K562 (cell line): ENCODE results near the gene C1RL. TPM values are rescaled to one million over a fixed set of nuclear protein-coding genes. Genes with fewer than 3 reads are reported as not detected.

Experiments
- ATAC-seq: fragments of 200-7000 bp; cut with Tn5 transposase; 3 replicates; pipeline ENCODE4 v1.9.1; 2020; ENCODE audit warnings: moderate library complexity
- BruUV-seq: library from RNA; stranded (reverse); fragments of 400-500 nt; replicated peaks from 2 replicates; lab custom pipeline; 2021; lab: Mats Ljungman, UMichigan
- CTCF ChIA-PET: fragments of 300-600 bp; formaldehyde crosslinking; extraction: SDS; loops from one replicate; lab custom pipeline; 2021; ENCODE audit warnings: low intra/inter-chr PET ratio; lab: Yijun Ruan, JAX
- POLR2A ChIA-PET: fragments of 300-600, 350-650 bp; sonication (Branson Sonifier 250); formaldehyde crosslinking; extraction: SDS; loops from one replicate; lab custom pipeline; 2021; ENCODE audit warnings: antibody characterized with exemption, inconsistent platforms; lab: Yijun Ruan, JAX
- DNase-seq, 4 experiments: peaks; one replicate each; pipeline versions ENCODE4 v3.0.0 to v3.0.0-alpha.2; 2011 to 2018; ENCODE audit warnings: low spot score in 3 of 4, mixed read lengths in 3 of 4; ENCODE audit errors: extremely low read depth in 1 of 4
- FAIRE-seq: peaks from 2 replicates; lab custom pipeline; 2011; peaks lifted over from hg19 to GRCh38; lab: Jason Lieb, UNC
- H2AFZ ChIP-seq: 2 replicates; pipeline ENCODE4 v1.6.0; 2011; ENCODE audit warnings: low read depth, low read length, control low read depth, inconsistent platforms
- H3K27ac ChIP-seq: fragments of 200-600 bp; 3 replicates; pipeline ENCODE4 v1.8.0; 2011; ENCODE audit warnings: low read depth, mild to moderate bottlenecking, control low read depth, inconsistent platforms, low read length, moderate library complexity, mixed read lengths; ENCODE audit errors: extremely low read depth
- H3K27me3 ChIP-seq, 2 experiments: fragments of 300-600 bp in 1 of 2; 2 replicates in 1 of 2; 3 replicates in 1 of 2; pipeline versions ENCODE4 v1.6.0 to v1.8.0; 2011; ENCODE audit warnings: inconsistent platforms in 2 of 2, low read length in 2 of 2, mild to moderate bottlenecking in 1 of 2, mixed read lengths in 1 of 2, moderate library complexity in 1 of 2; ENCODE audit not compliant: control insufficient read depth in 2 of 2, insufficient read depth in 2 of 2
- H3K36me3 ChIP-seq: fragments of 300-600 bp; 3 replicates; pipeline ENCODE4 v1.8.0; 2011; ENCODE audit warnings: mild to moderate bottlenecking, low read length, inconsistent platforms; ENCODE audit not compliant: control insufficient read depth, insufficient read depth
- H3K4me1 ChIP-seq, 2 experiments: fragments of 200-600 bp in 1 of 2; replicated peaks in 1 of 2; 2 replicates in 1 of 2; 3 replicates in 1 of 2; pipeline versions ENCODE4 v1.5.1 to v1.8.0; 2011; ENCODE audit warnings: inconsistent platforms in 2 of 2, low read length in 2 of 2, mild to moderate bottlenecking in 1 of 2, mixed read lengths in 1 of 2, moderate library complexity in 1 of 2; ENCODE audit not compliant: control insufficient read depth in 2 of 2, insufficient read depth in 2 of 2
- H3K4me2 ChIP-seq: 2 replicates; pipeline ENCODE4 v1.6.1; 2011; ENCODE audit warnings: low read length, control low read depth, inconsistent platforms, mixed read lengths; ENCODE audit not compliant: insufficient read depth
- H3K4me3 ChIP-seq: fragments of 200-600 bp; sonication (generic), shearing (Covaris generic); 2 replicates; pipeline ENCODE4 v1.5.1; 2016; ENCODE audit warnings: control low read depth, inconsistent platforms
- H3K79me2 ChIP-seq: fragments of 200-600 bp; 3 replicates; pipeline ENCODE4 v1.8.0; 2011; ENCODE audit warnings: low read length, inconsistent platforms; ENCODE audit not compliant: control insufficient read depth, insufficient read depth
- H3K9ac ChIP-seq, 2 experiments: 2 replicates each; pipeline versions ENCODE4 v1.6.0 to v1.6.1; 2011; ENCODE audit warnings: low read depth in 2 of 2, low read length in 2 of 2, control low read depth in 1 of 2, inconsistent platforms in 1 of 2, mild to moderate bottlenecking in 1 of 2, mixed read lengths in 1 of 2; ENCODE audit not compliant: insufficient read depth in 1 of 2
- H3K9me1 ChIP-seq: one replicate; pipeline ENCODE4 v1.6.0; 2011; ENCODE audit warnings: inconsistent platforms, mild to moderate bottlenecking, low read length, moderate library complexity; ENCODE audit not compliant: control insufficient read depth, insufficient read depth
- H3K9me3 ChIP-seq: replicated peaks from 2 replicates; pipeline ENCODE4 v1.5.1; 2011; ENCODE audit warnings: low read depth, low read length, inconsistent platforms; ENCODE audit not compliant: control insufficient read depth, insufficient read depth
- H4K20me1 ChIP-seq: replicated peaks from 2 replicates; pipeline ENCODE4 v1.6.1; 2011; ENCODE audit warnings: low read length, inconsistent platforms, mixed read lengths; ENCODE audit not compliant: control insufficient read depth, insufficient read depth
- ARID1B ChIP-seq: fragments of 450-650 bp; IDR thresholded peaks from 2 replicates; pipeline ENCODE4 v1.6.1; 2016; ENCODE audit warnings: antibody characterized with exemption, mild to moderate bottlenecking, inconsistent platforms
- ATF7 ChIP-seq: fragments of 450-650 bp; IDR thresholded peaks from 2 replicates; pipeline ENCODE4 v1.7.1; 2014; ENCODE audit warnings: mild to moderate bottlenecking, moderate library complexity
- LARP7 ChIP-seq: fragments of 450-650 bp; IDR thresholded peaks from 2 replicates; pipeline ENCODE4 v1.6.1; 2016
- MTA3 ChIP-seq: fragments of 450-650 bp; formaldehyde crosslinking; IDR thresholded peaks from 2 replicates; pipeline ENCODE4 v1.6.1; 2017; ENCODE audit warnings: mild to moderate bottlenecking, borderline replicate concordance
- SRSF9 ChIP-seq: fragments of 200-400 bp; formaldehyde crosslinking; IDR thresholded peaks from 2 replicates; pipeline ENCODE4 v1.6.1; 2017; ENCODE audit warnings: low read depth, low read length, borderline replicate concordance
- ZBTB34 ChIP-seq: fragments of 250-450 bp; sonication (Bioruptor Pico); IDR thresholded peaks from 2 replicates; pipeline ENCODE4 v1.8.0; 2021; ENCODE audit warnings: mild to moderate bottlenecking, moderate library complexity
- ZNF165 ChIP-seq: fragments of 250-450 bp; sonication (Bioruptor Pico); IDR thresholded peaks from 2 replicates; pipeline ENCODE4 v1.4.0; 2020; ENCODE audit warnings: borderline replicate concordance
- ZNF274 ChIP-seq: IDR thresholded peaks from 2 replicates; pipeline ENCODE4 v1.6.1; 2011; ENCODE audit warnings: low read depth, mild to moderate bottlenecking, low read length, moderate library complexity, borderline replicate concordance
- WGBS: fragments of 100-300 bp; shearing (Covaris generic); methylation state at CpG from one replicate; pipeline ENCODE4 v1.1.6; 2016; ENCODE audit warnings: low coverage, mixed read lengths; ENCODE audit not compliant: insufficient coverage; ENCODE audit errors: missing lambda C conversion rate; 5-methylcytosine and 5-hydroxymethylcytosine counted together
- in situ Hi-C: fragments of 300-500 bp; cut with MboI; formaldehyde crosslinking; loops from 4 replicates; pipeline ENCODE4 v1.15.0; 2018; ENCODE audit warnings: inconsistent platforms, mixed read lengths
- intact Hi-C: fragments of 100-400 bp; cut with micrococcal nuclease; formaldehyde crosslinking; loops from 2 replicates; pipeline ENCODE4 v1.14.2; 2022
- polyA plus RNA-seq, 8 experiments: library from polyadenylated mRNA; depleted of rRNA in 4 of 8; stranded (reverse) in 5 of 8; unstranded in 3 of 8; fragments of >200 nt; fragmentation: Nextera tagmentation in 2 of 8; fragmentation: Illumina TruSeq in 1 of 8; extraction: Ambion mirVana in 2 of 8; extraction: Trizol in 1 of 8; gene quantifications; 2 replicates each; pipeline versions ENCODE4 v1.2.1 to v1.2.3, GENCODE V29; 2011 to 2014; ENCODE audit warnings: inconsistent platforms in 1 of 8, missing spikeins in 1 of 8
- total RNA-seq, 7 experiments: library from RNA; depleted of rRNA in 6 of 7; stranded (reverse); fragments of >200 nt in 6 of 7; fragmentation: Illumina TruSeq in 2 of 7; extraction: Trizol in 2 of 7; gene quantifications; 2 replicates each; pipeline versions ENCODE4 v1.2.1 to v1.2.3, GENCODE V29; 2011 to 2021; ENCODE audit warnings: low replicate concordance in 1 of 7
- TF ChIP-seq, protein P1 (sequence below): fragments of 450-650 bp; IDR thresholded peaks from 2 replicates; pipeline ENCODE4 v1.6.1; 2016; ENCODE audit warnings: low read depth, mild to moderate bottlenecking, moderate library complexity

The C1RL gene
- total and polyA plus RNA-seq, 9 of the 15 experiments (the other 6 are each of a cell fraction or from before 2014, with no cell fraction given): 1.4 to 10.7 (median 8.0) TPM

GRCh38 chr12:7136071-7136470 lies 27.1 kb upstream of the C1RL start (continued):
- TF ChIP-seq ZNF165 (no peak), SRSF9 (no peak), ARID1B (no peak)
- TF ChIP-seq, protein P1, sequence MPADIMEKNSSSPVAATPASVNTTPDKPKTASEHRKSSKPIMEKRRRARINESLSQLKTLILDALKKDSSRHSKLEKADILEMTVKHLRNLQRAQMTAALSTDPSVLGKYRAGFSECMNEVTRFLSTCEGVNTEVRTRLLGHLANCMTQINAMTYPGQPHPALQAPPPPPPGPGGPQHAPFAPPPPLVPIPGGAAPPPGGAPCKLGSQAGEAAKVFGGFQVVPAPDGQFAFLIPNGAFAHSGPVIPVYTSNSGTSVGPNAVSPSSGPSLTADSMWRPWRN: no peak

GRCh38 chr12:7134396-7135166 lies 25.6 kb upstream of the C1RL start:
- 75% methylated on average over 11 of the region's 12 CpGs for WGBS
- Histone ChIP-seq H3K27ac (no peak overlapping the region), H4K20me1 (0 out of 2 replicates have a peak, but pooled peaks cover 2% of the 10 kb centered on the region), H3K9me3 (no peaks in the 10 kb centered on the region), H3K27me3 (no peaks in the 10 kb centered on the region), H3K79me2 (peaks cover 9% of the 10 kb centered on the region; the same call in 2 of the 3 replicates), H2AFZ (no peak overlapping the region), H3K4me3 (no peak overlapping the region), H3K4me2 (no peak overlapping the region), H3K4me1 (peaks cover 3 to 26% of the 10 kb centered on the region in 2 experiments; a peak in 3 of 5 replicates), H3K36me3 (peaks cover 38% of the 10 kb centered on the region; the same call in 2 of the 3 replicates), H3K9ac (no peak overlapping the region), H3K9me1 (no peaks in the 10 kb centered on the region)
- TF ChIP-seq LARP7 (no peak), ATF7 (no peak), ZNF274 (no peak), ZBTB34 (no peak), MTA3 (no peak)
- ChIA-PET POLR2A (interaction anchor here (0.7 kb wide), 1 partner anchor 12 kb away, joined by 4 read pairs; no protein-coding TSS in a partner anchor), CTCF (no interaction called here)
- intact Hi-C loops: no loop called here
- no peak for FAIRE-seq
- in situ Hi-C loops: no loop called here
- DNase-seq: no peak
- no TSS peak for BruUV-seq
- ATAC-seq: no peak
